ENCODE results near the gene RNF8. TPM values are rescaled to one million over a fixed set of nuclear protein-coding genes. Genes with fewer than 3 reads are reported as not detected.

Gene RNF8
- total RNA-seq, 1 experiment from 2014 or later, result 58.4 TPM

Other genes with a start within 250 kb of the RNF8 start
- gene PIM1, start 183.8 kb upstream of the RNF8 start, total RNA-seq (2014; rRNA removed; shearing (Covaris generic)), result 15.2 and 22.0 TPM in 2 replicates
- 10.7 and 13.9 TPM in 2 replicates for gene TBC1D22B, start 96.2 kb upstream of the RNF8 start, total RNA-seq (2014; rRNA removed; shearing (Covaris generic))
- 1.3 and 1.4 TPM in 2 replicates for gene TMEM217, start 95.8 kb upstream of the RNF8 start, total RNA-seq (2014; rRNA removed; shearing (Covaris generic))
- 46.5 and 81.1 TPM in 2 replicates for gene CMTR1, start 79.2 kb downstream of the RNF8 start, total RNA-seq (2014; rRNA removed; shearing (Covaris generic))
- gene CCDC167, start 145.9 kb downstream of the RNF8 start, total RNA-seq (2014; rRNA removed; shearing (Covaris generic)), result 61.9 and 87.7 TPM in 2 replicates